HL-60 (cell line): ENCODE measurements around the gene TACR1.

Experiments used
- DNase-seq, 2 experiments: peaks; one replicate each; pipeline ENCODE4 v3.0.0-alpha.2; 2010 to 2020; ENCODE audit warnings: low read depth in 1 of 2, low spot score in 1 of 2
- H3K27ac ChIP-seq: fragments of 250-450 bp; sonication (Bioruptor Pico); replicated peaks from 2 replicates; pipeline ENCODE4 v1.5.1; 2020; ENCODE audit warnings: mild to moderate bottlenecking, moderate library complexity
- H3K27me3 ChIP-seq: fragments of 250-450 bp; sonication (Bioruptor Pico); 2 replicates; pipeline ENCODE4 v1.5.1; 2021; ENCODE audit warnings: mild to moderate bottlenecking, moderate library complexity; ENCODE audit not compliant: insufficient read depth, poor library complexity, severe bottlenecking
- H3K4me3 ChIP-seq: replicated peaks from 2 replicates; pipeline ENCODE4 v1.5.1; 2011; ENCODE audit warnings: mild to moderate bottlenecking, control low read depth, low read length; ENCODE audit not compliant: insufficient read depth
- GABPA ChIP-seq: IDR thresholded peaks from 2 replicates; pipeline ENCODE4 v1.6.1; 2012; ENCODE audit warnings: low read depth
- POLR2AphosphoS5 ChIP-seq: IDR thresholded peaks from 2 replicates; pipeline ENCODE4 v1.6.1; 2012; ENCODE audit warnings: low read depth
- SPI1 ChIP-seq: IDR thresholded peaks from 2 replicates; pipeline ENCODE4 v1.6.1; 2012; ENCODE audit warnings: low read depth, mild to moderate bottlenecking, borderline replicate concordance
- TF ChIP-seq, protein P1 (sequence below): IDR thresholded peaks from 2 replicates; pipeline ENCODE4 v1.6.1; 2012; ENCODE audit warnings: low read depth; ENCODE audit not compliant: insufficient replicate concordance
- TF ChIP-seq, protein P2 (sequence below): IDR thresholded peaks from one replicate; pipeline ENCODE4 v1.5.1; 2011; ENCODE audit warnings: low read length, control low read depth, inconsistent platforms; ENCODE audit not compliant: insufficient read depth

TACR1 gene

DNA sequence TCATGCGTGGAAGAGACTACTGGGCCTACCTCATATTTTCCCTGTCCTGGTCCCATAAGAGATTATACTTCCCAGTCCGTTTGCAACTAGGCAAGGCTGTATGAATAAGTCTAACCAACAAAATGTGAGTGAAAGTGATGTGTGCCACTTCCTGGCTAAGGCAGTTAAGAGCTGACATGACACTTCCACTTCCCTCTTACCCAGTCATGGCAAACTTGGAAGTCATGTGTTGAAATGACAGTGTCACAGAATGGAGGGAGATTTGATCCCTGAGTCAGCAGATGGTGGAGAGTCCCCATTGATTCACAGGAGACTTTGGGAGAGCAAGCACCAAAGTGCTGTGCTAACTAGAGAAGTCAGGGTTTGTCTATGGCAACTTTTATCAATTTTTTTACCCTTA is 36.4 kb downstream of the TACR1 start:
- TF ChIP-seq, protein P1, sequence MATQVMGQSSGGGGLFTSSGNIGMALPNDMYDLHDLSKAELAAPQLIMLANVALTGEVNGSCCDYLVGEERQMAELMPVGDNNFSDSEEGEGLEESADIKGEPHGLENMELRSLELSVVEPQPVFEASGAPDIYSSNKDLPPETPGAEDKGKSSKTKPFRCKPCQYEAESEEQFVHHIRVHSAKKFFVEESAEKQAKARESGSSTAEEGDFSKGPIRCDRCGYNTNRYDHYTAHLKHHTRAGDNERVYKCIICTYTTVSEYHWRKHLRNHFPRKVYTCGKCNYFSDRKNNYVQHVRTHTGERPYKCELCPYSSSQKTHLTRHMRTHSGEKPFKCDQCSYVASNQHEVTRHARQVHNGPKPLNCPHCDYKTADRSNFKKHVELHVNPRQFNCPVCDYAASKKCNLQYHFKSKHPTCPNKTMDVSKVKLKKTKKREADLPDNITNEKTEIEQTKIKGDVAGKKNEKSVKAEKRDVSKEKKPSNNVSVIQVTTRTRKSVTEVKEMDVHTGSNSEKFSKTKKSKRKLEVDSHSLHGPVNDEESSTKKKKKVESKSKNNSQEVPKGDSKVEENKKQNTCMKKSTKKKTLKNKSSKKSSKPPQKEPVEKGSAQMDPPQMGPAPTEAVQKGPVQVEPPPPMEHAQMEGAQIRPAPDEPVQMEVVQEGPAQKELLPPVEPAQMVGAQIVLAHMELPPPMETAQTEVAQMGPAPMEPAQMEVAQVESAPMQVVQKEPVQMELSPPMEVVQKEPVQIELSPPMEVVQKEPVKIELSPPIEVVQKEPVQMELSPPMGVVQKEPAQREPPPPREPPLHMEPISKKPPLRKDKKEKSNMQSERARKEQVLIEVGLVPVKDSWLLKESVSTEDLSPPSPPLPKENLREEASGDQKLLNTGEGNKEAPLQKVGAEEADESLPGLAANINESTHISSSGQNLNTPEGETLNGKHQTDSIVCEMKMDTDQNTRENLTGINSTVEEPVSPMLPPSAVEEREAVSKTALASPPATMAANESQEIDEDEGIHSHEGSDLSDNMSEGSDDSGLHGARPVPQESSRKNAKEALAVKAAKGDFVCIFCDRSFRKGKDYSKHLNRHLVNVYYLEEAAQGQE, result no peak
- TF ChIP-seq POLR2AphosphoS5 (no peak), GABPA (no peak)
- TF ChIP-seq, protein P2, sequence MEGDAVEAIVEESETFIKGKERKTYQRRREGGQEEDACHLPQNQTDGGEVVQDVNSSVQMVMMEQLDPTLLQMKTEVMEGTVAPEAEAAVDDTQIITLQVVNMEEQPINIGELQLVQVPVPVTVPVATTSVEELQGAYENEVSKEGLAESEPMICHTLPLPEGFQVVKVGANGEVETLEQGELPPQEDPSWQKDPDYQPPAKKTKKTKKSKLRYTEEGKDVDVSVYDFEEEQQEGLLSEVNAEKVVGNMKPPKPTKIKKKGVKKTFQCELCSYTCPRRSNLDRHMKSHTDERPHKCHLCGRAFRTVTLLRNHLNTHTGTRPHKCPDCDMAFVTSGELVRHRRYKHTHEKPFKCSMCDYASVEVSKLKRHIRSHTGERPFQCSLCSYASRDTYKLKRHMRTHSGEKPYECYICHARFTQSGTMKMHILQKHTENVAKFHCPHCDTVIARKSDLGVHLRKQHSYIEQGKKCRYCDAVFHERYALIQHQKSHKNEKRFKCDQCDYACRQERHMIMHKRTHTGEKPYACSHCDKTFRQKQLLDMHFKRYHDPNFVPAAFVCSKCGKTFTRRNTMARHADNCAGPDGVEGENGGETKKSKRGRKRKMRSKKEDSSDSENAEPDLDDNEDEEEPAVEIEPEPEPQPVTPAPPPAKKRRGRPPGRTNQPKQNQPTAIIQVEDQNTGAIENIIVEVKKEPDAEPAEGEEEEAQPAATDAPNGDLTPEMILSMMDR, result no peak
- H3K27ac ChIP-seq, result no peak overlapping the region
- peak in 1 of 2 experiments; percentile 18 for DNase-seq
- H3K27me3 ChIP-seq, result no peaks in the 10 kb centered on the region
- no peak overlapping the region for H3K4me3 ChIP-seq

DNA sequence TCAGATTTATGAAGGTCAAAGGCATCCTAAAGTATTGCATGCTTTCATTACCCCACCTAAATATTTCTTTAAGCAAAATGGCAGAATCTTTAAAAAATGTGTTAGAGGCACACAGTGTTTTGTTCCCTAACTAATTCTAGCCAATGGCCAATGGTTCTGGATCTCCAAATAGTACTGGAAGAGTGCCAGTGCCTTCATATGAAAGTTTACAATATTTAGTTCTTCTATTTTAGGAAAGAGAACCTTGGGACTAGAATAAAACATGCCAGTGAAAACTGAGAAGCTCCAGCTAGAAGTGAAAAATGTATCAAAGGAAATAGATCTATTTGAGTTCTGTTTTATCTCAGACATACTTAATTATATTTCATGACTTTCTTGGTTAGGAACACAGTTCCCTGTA is 37.1 kb downstream of the TACR1 start:
- no peak for DNase-seq

DNA sequence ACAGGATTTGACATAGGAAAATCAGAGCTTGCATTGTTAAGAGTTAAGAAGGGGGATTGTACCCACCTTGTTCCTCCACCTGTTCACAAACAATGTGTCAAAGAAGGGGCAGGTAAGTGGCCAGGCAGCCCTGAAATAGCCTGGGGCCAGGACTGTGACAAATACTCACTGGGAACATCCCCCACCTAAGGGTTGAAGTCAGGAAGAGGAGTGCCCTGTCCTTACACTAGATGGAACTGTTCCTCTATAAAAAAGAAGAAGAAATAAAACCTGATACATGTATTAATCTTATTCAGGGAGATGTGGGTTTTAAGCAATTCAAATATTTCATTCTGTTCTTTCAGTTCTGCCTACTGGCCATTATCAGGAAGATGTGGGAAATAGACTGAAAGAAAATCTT is 41.9 kb downstream of the TACR1 start:
- TF ChIP-seq, protein P1, result no peak
- TF ChIP-seq SPI1, result no peak
- TF ChIP-seq POLR2AphosphoS5, result no peak
- no peak for TF ChIP-seq GABPA
- TF ChIP-seq, protein P2, result no peak

More for the DNA sequence above, 37.1 kb downstream of the TACR1 start:
- H3K4me3 ChIP-seq, result no peak overlapping the region
- no peak overlapping the region for H3K27ac ChIP-seq
- H3K27me3 ChIP-seq, result no peaks in the 10 kb centered on the region
- TF ChIP-seq POLR2AphosphoS5 (no peak), SPI1 (no peak), GABPA (no peak)
- TF ChIP-seq, protein P1, result no peak
- TF ChIP-seq, protein P2, result no peak

More for the DNA sequence above, 41.9 kb downstream of the TACR1 start:
- Histone ChIP-seq H3K27ac (no peak overlapping the region), H3K27me3 (no peaks in the 10 kb centered on the region), H3K4me3 (no peak overlapping the region)
- no peak for DNase-seq
